Ectodermal cell (in vitro differentiated cells): Measurements from ENCODE around the gene TBC1D24.
"Not testable (repeated sequence)": the region's sequence is repeated elsewhere in the genome, so short reads cannot be mapped to it uniquely, and the experiment has no call there.

ENCODE experiments used
- H3K27ac ChIP-seq: 2 replicates; pipeline ENCODE4 v1.7.0; 2013; ENCODE audit warnings: mild to moderate bottlenecking, low read depth, low read length; ENCODE audit not compliant: insufficient read depth, poor library complexity, severe bottlenecking
- H3K27me3 ChIP-seq: 2 replicates; pipeline ENCODE4 v1.7.0; 2013; ENCODE audit warnings: mild to moderate bottlenecking, low read length; ENCODE audit not compliant: insufficient read depth, control insufficient read depth, poor library complexity, severe bottlenecking
- H3K36me3 ChIP-seq: one replicate; pipeline ENCODE4 v1.7.0; 2013; ENCODE audit warnings: low read length; ENCODE audit not compliant: control insufficient read depth, insufficient read depth
- H3K4me1 ChIP-seq: one replicate; pipeline ENCODE4 v1.7.0; 2013; ENCODE audit warnings: low read length; ENCODE audit not compliant: control insufficient read depth, insufficient read depth
- H3K4me3 ChIP-seq: 2 replicates; pipeline ENCODE4 v1.7.0; 2013; ENCODE audit warnings: low read depth, low read length, control low read depth; ENCODE audit not compliant: insufficient read depth
- H3K9me3 ChIP-seq: 2 replicates; pipeline ENCODE4 v1.7.0; 2013; ENCODE audit warnings: mild to moderate bottlenecking, low read length, moderate library complexity; ENCODE audit not compliant: control insufficient read depth
- WGBS, 2 experiments: methylation state at CpG; one replicate each; pipeline ENCODE4 v1.1.7; 2013; ENCODE audit warnings: missing lambda C conversion rate in 2 of 2; 5-methylcytosine and 5-hydroxymethylcytosine counted together

The TBC1D24 gene

DNA sequence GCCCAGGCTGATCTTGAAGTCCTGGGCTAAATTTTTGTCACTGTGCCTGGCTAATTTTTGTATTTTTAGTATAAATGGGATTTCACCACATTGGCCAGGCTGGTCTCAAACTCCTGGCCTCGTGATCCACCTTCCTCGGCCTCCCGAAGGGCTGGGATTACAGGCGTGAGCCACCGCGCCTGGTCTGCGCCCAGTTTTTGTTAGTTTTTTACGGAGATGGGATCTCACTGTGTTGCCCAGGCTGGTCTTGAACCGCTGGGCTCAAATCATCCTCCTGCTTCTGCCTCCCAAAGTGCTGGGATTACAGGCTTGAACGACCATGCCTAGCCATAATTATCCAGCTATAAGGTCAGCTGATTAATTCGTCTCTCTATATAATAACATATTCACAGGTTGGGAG is 59.0 kb downstream of the TBC1D24 start:
- Histone ChIP-seq H3K27ac (no peak overlapping the region), H3K36me3 (no peaks in the 10 kb centered on the region), H3K27me3 (peaks cover 4% of the 10 kb centered on the region), H3K4me3 (no peak overlapping the region), H3K9me3 (no peaks in the 10 kb centered on the region), H3K4me1 (no peaks in the 10 kb centered on the region)
- 86 to 94% methylated on average over 10 of the region's 11 CpGs for WGBS, 2 experiments

DNA sequence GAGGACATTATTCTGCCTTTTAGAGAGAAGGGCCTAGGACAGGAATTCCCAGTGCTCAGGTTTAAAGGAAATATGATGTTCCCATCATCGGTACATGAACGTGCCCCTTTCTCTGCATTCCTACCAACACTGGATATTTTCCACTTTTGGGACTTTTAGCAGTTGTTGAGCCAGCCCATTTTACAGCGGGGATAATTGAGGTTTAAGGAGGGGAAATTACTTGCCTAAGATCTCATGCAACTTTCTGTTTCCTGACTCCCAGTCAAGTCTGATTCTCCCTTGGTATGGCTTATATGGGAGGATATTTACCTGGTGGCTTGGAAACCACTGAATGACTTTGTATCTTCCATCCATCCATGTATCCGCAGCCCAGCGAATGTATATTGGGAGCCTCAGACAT is 59.4 kb downstream of the TBC1D24 start:
- H3K4me1 ChIP-seq, H3K36me3 ChIP-seq, H3K9me3 ChIP-seq, H3K27me3 ChIP-seq, H3K4me3 ChIP-seq, H3K27ac ChIP-seq: not testable (repeated sequence)
- WGBS, 2 experiments, result 88 to 97% methylated on average over 4 to 5 of the region's 5 CpGs

DNA sequence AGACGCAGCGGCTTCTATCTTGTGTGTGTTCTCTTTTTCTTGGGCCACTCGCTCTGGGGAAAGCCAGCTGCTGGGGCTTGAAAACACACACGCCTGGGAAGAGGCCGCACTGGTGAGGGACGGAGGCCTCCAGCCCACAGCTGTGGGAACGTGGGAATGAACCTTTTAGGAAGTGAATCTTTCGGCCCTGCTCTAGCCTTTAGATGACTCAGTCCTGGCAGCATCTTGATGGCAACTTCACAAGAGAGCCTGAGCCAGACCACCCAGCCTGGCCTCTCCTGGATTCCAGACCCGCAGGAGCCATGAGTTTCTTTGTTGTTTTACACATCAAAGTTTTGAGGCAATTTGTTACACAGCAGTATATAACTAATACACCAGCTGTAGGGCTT is 60.7 kb downstream of the TBC1D24 start:
- Histone ChIP-seq H3K36me3 (no peaks in the 10 kb centered on the region), H3K4me1 (no peaks in the 10 kb centered on the region), H3K9me3 (no peaks in the 10 kb centered on the region), H3K27me3 (peaks cover 4% of the 10 kb centered on the region), H3K27ac (no peak overlapping the region), H3K4me3 (no peak overlapping the region)
- WGBS, 2 experiments, result 85 to 88% methylated on average over 9 of the region's 9 CpGs

DNA sequence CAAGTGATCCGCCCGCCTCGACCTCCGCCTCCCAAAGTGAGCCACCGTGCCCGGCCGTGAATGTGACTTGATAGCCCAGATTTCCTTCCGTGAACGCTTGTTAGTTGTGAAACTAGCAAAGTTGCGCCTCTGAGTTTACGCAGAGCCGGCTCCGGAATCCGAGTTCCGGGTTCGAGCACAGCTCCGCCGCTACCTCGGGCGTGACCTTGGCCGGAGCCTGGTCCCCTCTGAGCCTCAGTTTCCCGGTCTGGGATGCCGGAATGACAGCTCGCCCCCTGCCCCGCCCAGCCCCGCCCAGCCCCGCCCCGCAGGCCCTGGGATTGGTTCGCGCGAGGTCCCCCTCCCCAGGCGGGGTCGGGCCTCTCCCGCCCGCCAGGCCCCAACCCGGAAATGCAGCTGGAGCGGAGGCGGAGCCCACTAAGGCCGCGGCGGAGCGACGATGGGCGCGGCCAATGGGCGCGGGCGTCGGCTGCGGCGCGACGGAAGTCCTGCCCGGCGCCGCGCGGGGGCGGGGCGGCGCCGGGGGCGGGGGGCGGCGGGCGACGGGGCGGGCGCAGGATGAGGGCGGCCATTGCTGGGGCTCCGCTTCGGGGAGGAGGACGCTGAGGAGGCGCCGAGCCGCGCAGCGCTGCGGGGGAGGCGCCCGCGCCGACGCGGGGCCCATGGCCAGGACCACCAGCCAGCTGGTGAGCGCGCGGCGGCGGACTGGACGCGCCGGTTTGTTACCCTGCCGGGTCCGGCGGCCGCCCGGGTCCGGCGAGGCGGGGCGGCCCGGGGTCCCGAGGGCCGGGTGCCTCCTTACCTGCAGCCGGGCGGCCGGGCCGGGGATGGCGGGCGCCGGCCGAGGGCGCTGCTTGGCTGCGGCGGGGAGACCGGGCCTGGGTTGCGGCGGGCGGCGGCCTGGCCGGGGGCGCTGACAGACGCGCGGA is 62.8 kb downstream of the TBC1D24 start, which contains the start of gene PDPK1:
Gene PDPK1 (plus strand): TSS at position 571 of the 929 bp plus-strand sequence. CDS start 92 bp downstream, at position 663.
- no peaks in the 10 kb centered on the region for H3K4me1 ChIP-seq
- H3K4me3 ChIP-seq, result peak within 1 kb of the TSS; percentile 55
- no peaks in the 10 kb centered on the region for H3K36me3 ChIP-seq
- H3K27ac ChIP-seq, result no peak within 1 kb of the TSS
- no peaks in the 10 kb centered on the region for H3K9me3 ChIP-seq
- 1 to 2% methylated on average over 119 to 123 of the region's 126 CpGs for WGBS, 2 experiments
- peaks cover under 1% of the 10 kb centered on the region for H3K27me3 ChIP-seq

DNA sequence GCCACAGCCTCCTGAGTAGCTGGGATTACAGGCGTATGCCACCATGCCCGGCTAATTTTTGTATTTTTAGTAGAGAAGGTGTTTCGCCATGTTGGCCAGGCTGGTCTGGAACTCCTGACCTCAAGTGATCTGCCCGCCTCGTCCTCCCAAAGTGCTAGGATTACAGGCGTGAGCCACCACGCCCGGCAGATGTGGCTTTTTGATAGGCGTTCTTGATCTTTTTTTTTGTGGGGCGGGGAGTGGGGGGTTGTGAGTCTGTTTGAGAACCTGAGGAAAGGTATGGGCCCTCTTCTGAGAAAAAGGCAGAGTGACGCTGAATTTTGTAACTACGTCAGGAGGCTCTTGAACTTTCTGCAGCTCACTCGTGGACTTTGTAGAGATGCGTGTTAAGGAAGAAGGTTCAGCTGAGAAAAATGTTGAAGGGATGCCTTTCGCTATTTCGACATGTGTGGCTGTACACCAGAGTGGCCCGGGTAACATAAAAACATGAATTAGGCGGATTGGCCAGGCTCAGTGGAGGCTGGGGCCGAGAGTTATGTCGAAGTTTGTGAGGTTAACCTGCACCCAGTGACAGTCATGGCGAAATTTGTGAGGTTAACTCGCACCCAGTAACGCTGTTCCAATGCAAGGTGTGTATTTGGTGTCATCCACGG is 64.4 kb downstream of the TBC1D24 start:
- not testable (repeated sequence) for H3K36me3 ChIP-seq, H3K4me1 ChIP-seq, H3K27ac ChIP-seq, H3K9me3 ChIP-seq, H3K27me3 ChIP-seq, H3K4me3 ChIP-seq
- 93 to 95% methylated on average over 24 of the region's 24 CpGs for WGBS, 2 experiments

DNA sequence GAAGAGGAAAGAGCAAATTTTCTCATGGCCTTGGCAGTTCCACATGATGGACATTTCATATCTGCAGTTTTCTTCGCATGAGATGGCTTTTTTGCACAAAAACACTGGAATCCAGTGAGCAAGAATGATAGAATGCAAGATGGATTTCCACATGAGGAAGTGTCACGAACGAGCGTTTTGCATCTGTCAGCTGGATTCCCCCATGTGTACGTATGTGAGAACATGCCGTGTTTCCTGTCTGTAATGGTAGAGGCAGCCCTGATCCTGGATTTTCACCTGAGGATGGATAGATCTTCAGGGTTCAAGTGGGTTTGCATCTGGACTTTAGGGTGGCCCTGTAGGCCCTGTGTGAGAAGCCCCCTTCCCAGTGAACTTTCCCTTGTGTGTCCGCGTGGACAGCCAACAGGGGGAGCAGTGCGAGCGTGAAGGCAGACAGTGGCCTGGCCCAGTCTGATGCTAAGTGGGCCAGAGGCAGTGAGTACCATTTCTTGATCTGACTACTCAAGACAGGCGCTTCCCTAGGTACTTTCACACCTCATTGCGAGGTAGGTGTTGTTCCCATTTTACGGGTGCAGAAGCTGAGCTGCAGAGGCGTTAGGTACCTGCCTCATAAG is 65.0 kb downstream of the TBC1D24 start:
- WGBS, 2 experiments, result 80 to 81% methylated on average over 14 of the region's 14 CpGs
- H3K27me3 ChIP-seq, H3K4me1 ChIP-seq, H3K4me3 ChIP-seq, H3K36me3 ChIP-seq, H3K27ac ChIP-seq, H3K9me3 ChIP-seq: not testable (repeated sequence)

DNA sequence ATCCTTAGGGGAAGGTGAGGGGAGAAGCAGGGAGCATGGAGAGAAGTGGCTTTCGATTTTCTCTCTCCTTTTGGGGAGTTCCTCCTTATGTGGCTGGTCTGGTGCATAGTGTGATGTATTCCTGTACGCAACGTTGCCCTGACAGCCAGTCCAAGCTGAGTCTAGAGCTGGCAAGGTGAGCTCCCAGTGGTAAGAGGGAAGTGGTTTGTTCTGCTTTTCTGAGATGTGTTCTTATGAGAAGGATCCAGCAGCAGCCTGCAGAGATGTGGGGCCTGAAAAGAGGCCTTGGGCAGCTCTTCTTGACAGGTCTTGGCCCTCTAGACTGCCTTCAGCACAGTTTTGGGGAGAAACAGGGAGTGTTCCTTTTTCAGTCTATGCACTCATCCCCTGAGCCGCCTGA is 66.0 kb downstream of the TBC1D24 start:
- H3K9me3 ChIP-seq, H3K36me3 ChIP-seq, H3K4me1 ChIP-seq, H3K27ac ChIP-seq, H3K27me3 ChIP-seq, H3K4me3 ChIP-seq: not testable (repeated sequence)
- WGBS, 2 experiments, result 98 to 100% methylated on average over 3 of the region's 4 CpGs

DNA sequence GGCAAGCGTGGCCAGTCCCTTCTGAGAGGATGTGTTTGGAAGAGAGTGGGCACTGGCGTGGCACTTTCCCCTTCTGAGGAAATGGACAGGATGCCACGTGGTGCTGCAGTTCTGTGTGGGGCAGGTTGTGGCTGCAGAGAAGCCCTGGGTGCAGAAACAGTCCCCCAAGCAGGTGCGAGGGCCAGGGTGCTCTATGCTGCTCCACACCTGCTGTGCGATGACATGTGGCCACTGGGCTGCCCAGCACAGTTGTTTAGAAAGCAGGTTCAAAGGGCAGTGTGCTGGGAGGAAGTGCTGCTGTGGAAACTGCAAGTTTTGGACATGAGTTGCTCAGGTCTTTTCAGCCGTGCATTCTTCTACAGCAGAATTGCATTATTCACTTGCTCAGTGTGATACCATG is 66.5 kb downstream of the TBC1D24 start:
- not testable (repeated sequence) for H3K4me3 ChIP-seq, H3K36me3 ChIP-seq, H3K9me3 ChIP-seq, H3K27me3 ChIP-seq, H3K27ac ChIP-seq, H3K4me1 ChIP-seq
- WGBS, 2 experiments, result 92 to 95% methylated on average over 6 of the region's 6 CpGs

DNA sequence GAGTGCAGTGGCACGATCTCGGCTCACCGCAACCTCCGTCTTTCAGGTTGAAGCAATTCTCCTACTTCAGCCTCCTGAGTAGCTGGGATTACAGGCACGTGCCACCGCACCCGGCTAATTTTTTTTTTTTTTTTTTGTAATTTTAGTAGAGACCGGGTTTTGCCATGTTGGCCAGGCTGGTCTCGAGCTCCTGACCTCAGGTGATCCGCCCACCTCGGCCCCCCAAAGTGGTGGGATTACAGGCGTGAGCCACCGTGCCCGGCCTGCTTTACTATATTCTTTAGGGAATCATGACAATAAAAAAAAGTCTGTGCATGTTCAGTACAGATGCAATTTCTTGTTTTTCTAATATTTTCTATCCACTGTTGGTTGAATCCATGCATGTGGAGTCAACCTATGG is 68.8 kb downstream of the TBC1D24 start:
- WGBS, 2 experiments, result 91 to 96% methylated on average over 14 of the region's 14 CpGs
- H3K27me3 ChIP-seq, H3K27ac ChIP-seq, H3K36me3 ChIP-seq, H3K4me1 ChIP-seq, H3K9me3 ChIP-seq, H3K4me3 ChIP-seq: not testable (repeated sequence)

DNA sequence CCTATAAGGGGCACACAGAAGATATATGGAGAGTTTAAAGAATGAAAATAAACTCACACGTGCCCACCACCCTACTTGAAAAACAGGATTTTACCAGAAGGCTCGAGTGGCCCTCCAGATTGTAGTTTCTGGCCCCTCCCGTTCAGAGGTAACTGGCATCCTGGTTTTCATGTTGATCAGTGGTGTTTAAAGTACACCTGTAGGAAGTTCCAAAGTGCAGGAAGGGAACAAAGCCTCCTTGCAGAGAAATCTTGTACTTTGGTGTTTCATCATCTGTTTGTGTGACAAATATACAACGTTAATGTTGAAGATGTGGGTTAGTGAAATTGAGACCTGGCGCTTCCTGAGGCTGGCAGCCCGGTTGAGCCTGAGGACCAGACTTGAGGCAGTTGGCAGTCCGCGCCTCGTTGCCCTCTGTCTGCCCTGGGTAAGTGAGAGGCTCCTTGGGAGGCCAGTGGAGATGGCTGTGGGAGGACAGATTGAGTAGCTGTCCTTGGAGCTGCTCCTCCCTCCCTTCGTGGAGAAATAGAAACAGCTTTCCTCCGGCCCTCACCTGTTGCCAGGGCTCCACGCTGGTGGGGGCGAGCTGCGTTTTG is 75.5 kb downstream of the TBC1D24 start:
- WGBS, 2 experiments, result no CpG with 5 or more reads among the region's 14 CpGs

More for the DNA sequence above, 75.5 kb downstream of the TBC1D24 start:
- H3K27me3 ChIP-seq, H3K9me3 ChIP-seq, H3K4me1 ChIP-seq, H3K4me3 ChIP-seq, H3K27ac ChIP-seq, H3K36me3 ChIP-seq: not testable (repeated sequence)
